Esophagus (tissue), 2 donors: ENCODE data around the gene PEBP1. TPM values are rescaled to one million over a fixed set of nuclear protein-coding genes. Genes with fewer than 3 reads are reported as not detected.

Source experiments
- H3K27ac ChIP-seq, 2 donors: one replicate each; pipeline ENCODE4 v1.5.1; 2013; ENCODE audit warnings: low read depth in 2 of 2, mild to moderate bottlenecking in 2 of 2, inconsistent platforms in 1 of 2, low read length in 1 of 2, moderate library complexity in 1 of 2
- H3K27me3 ChIP-seq, 2 donors: one replicate each; pipeline ENCODE4 v1.6.1; 2013; ENCODE audit warnings: low read length in 2 of 2, control low read depth in 1 of 2, mild to moderate bottlenecking in 1 of 2; ENCODE audit not compliant: insufficient read depth in 2 of 2, control insufficient read depth in 1 of 2
- H3K36me3 ChIP-seq, 2 donors: one replicate each; pipeline ENCODE4 v1.6.1; 2013; ENCODE audit warnings: low read length in 1 of 2; ENCODE audit not compliant: control insufficient read depth in 2 of 2, insufficient read depth in 2 of 2
- H3K4me1 ChIP-seq, 2 donors: one replicate each; pipeline ENCODE4 v1.6.1; 2013; ENCODE audit warnings: low read length in 1 of 2; ENCODE audit not compliant: control insufficient read depth in 2 of 2, insufficient read depth in 2 of 2
- H3K4me3 ChIP-seq, 2 donors: one replicate each; pipeline ENCODE4 v1.5.1; 2013; ENCODE audit warnings: low read length in 2 of 2, mild to moderate bottlenecking in 2 of 2, low read depth in 1 of 2, moderate library complexity in 1 of 2
- H3K9me3 ChIP-seq, 2 donors: one replicate each; pipeline ENCODE4 v1.6.1; 2013; ENCODE audit warnings: mild to moderate bottlenecking in 2 of 2, low read depth in 1 of 2, low read length in 1 of 2, moderate library complexity in 1 of 2; ENCODE audit not compliant: control insufficient read depth in 2 of 2, insufficient read depth in 1 of 2
- WGBS, 2 donors: extraction: QIAGEN DNeasy Blood & Tissue Kit; methylation state at CpG; one replicate each; pipeline ENCODE4 v1.1.7; 2013; 5-methylcytosine and 5-hydroxymethylcytosine counted together
- polyA plus RNA-seq, 2 donors: library from polyadenylated mRNA; stranded (reverse); fragments of 200-250 nt; gene quantifications; one replicate each; pipeline ENCODE4 v1.2.3, GENCODE V29; 2013
- donor health status: healthy with polysubstance abuse.
- donor health status: Bipolar disorder and iron deficiency.

Gene PEBP1
- polyA plus RNA-seq, 2 donors, result 202 to 243 TPM

- Histone ChIP-seq H3K4me3 (peak within 1 kb of the TSS; percentile 70 to 84), H3K36me3 (no peaks in the 10 kb centered on the region), H3K9me3 (no peaks in the 10 kb centered on the region), H3K27me3 (no peaks in the 10 kb centered on the region), H3K4me1 (peaks cover 0 to 5% of the 10 kb centered on the region in 2 donors), H3K27ac (peak within 1 kb of the TSS; percentile 51 to 80)
- 0 to 1% methylated on average over 67 to 75 of the region's 75 CpGs for WGBS, 2 donors
These were observed 32.1 kb upstream of the PEBP1 start, which contains the start of gene VSIG10 for GRCh38 chr12:118103601-118104382. Gene VSIG10, minus strand, starts transcription at chr12:118104011. Its CDS starts 340 bp downstream, at chr12:118103671.

- no peaks in the 10 kb centered on the region for H3K9me3 ChIP-seq
- 60 to 64% methylated on average over 4 of the region's 4 CpGs for WGBS, 2 donors
- H3K36me3 ChIP-seq, result no peaks in the 10 kb centered on the region
- no peaks in the 10 kb centered on the region for H3K27me3 ChIP-seq
- peak overlapping the region; percentile 21 to 56 for H3K27ac ChIP-seq
- no peak overlapping the region for H3K4me3 ChIP-seq
- peaks cover 0 to 3% of the 10 kb centered on the region in 2 donors for H3K4me1 ChIP-seq
These were observed 28.9 kb upstream of the PEBP1 start for GRCh38 chr12:118107011-118107410.

- no peaks in the 10 kb centered on the region for H3K36me3 ChIP-seq
- WGBS, 2 donors, result 93 to 95% methylated on average over 8 of the region's 8 CpGs
- H3K27ac ChIP-seq, result peak overlapping the region in 1 of 2 donors; percentile 19
These were observed 28.2 kb upstream of the PEBP1 start for GRCh38 chr12:118107694-118108093.

GRCh38 chr12:118109088-118109487 is 26.8 kb upstream of the PEBP1 start:
- 81 to 87% methylated on average over 1 of the region's 1 CpG for WGBS, 2 donors
- Histone ChIP-seq H3K27ac (no peak overlapping the region), H3K36me3 (no peaks in the 10 kb centered on the region), H3K4me1 (no peaks in the 10 kb centered on the region), H3K4me3 (no peak overlapping the region), H3K27me3 (no peaks in the 10 kb centered on the region), H3K9me3 (no peaks in the 10 kb centered on the region)

More at GRCh38 chr12:118107694-118108093, 28.2 kb upstream of the PEBP1 start:
- no peaks in the 10 kb centered on the region for H3K27me3 ChIP-seq
- H3K4me1 ChIP-seq, result no peaks in the 10 kb centered on the region
- H3K9me3 ChIP-seq, result no peaks in the 10 kb centered on the region
- no peak overlapping the region for H3K4me3 ChIP-seq

- Histone ChIP-seq H3K9me3 (no peaks in the 10 kb centered on the region), H3K4me1 (no peaks in the 10 kb centered on the region), H3K4me3 (no peak overlapping the region), H3K27ac (no peak overlapping the region), H3K36me3 (peaks cover 0 to 1% of the 10 kb centered on the region in 2 donors), H3K27me3 (no peaks in the 10 kb centered on the region)
- 90% methylated on average over 10 of the region's 10 CpGs for WGBS, 2 donors
These were observed 16.5 kb upstream of the PEBP1 start for GRCh38 chr12:118119449-118119879.

GRCh38 chr12:118120579-118121363 is 15.2 kb upstream of the PEBP1 start:
- Histone ChIP-seq H3K27ac (no peak overlapping the region), H3K4me3 (no peak overlapping the region), H3K36me3 (no peaks in the 10 kb centered on the region), H3K4me1 (no peaks in the 10 kb centered on the region), H3K9me3 (no peaks in the 10 kb centered on the region), H3K27me3 (no peaks in the 10 kb centered on the region)
- WGBS, 2 donors, result 19 to 25% methylated on average over 8 of the region's 8 CpGs

- Histone ChIP-seq H3K4me3 (no peak overlapping the region), H3K4me1 (no peaks in the 10 kb centered on the region), H3K27me3 (no peaks in the 10 kb centered on the region), H3K36me3 (no peaks in the 10 kb centered on the region), H3K27ac (no peak overlapping the region), H3K9me3 (no peaks in the 10 kb centered on the region)
- WGBS, 2 donors, result 97 to 98% methylated on average over 6 of the region's 6 CpGs
These were observed 13.7 kb upstream of the PEBP1 start for GRCh38 chr12:118122264-118122663.

GRCh38 chr12:118124333-118124874 is 11.5 kb upstream of the PEBP1 start:
- no peaks in the 10 kb centered on the region for H3K27me3 ChIP-seq
- H3K4me3 ChIP-seq, result no peak overlapping the region
- H3K27ac ChIP-seq, result no peak overlapping the region
- H3K9me3 ChIP-seq, result no peaks in the 10 kb centered on the region
- H3K36me3 ChIP-seq, result no peaks in the 10 kb centered on the region
- H3K4me1 ChIP-seq, result no peaks in the 10 kb centered on the region
- WGBS, 2 donors, result 87 to 94% methylated on average over 5 of the region's 5 CpGs

GRCh38 chr12:118125743-118126118 is 10.2 kb upstream of the PEBP1 start:
- WGBS, 2 donors, result 90 to 92% methylated on average over 4 of the region's 4 CpGs
- no peak overlapping the region for H3K4me3 ChIP-seq
- no peaks in the 10 kb centered on the region for H3K36me3 ChIP-seq
- no peaks in the 10 kb centered on the region for H3K4me1 ChIP-seq
- no peak overlapping the region for H3K27ac ChIP-seq
- no peaks in the 10 kb centered on the region for H3K9me3 ChIP-seq
- no peaks in the 10 kb centered on the region for H3K27me3 ChIP-seq
